ENCODE results near the gene SCO1.
A peak's percentile ranks its signal among the peaks of the same experiment; 100 is the strongest.
"Not testable (repeated sequence)": the region's sequence is repeated elsewhere in the genome, so short reads cannot be mapped to it uniquely, and the experiment has no call there.

SCO1 gene

GRCh38 chr17:10697092-10698081, at the start of gene SCO1, which contains the start of gene ADPRM:
Gene SCO1, minus strand, starts transcription at chr17:10697533. Its CDS starts 26 bp downstream, at chr17:10697507.
Gene ADPRM, plus strand, starts transcription at chr17:10697594. Its CDS starts 7,333 bp downstream, at chr17:10704927.
- H3K27ac ChIP-seq = peak within 1 kb of the TSS; percentile 95
- DNase-seq (ENCODE audit: low read depth, low spot score) = peak; percentile 59

GRCh38 chr17:10745231-10745630, 47.9 kb upstream of the SCO1 start:
- H3K27ac ChIP-seq = no peak overlapping the region

GRCh38 chr17:10744501-10745000, 47.2 kb upstream of the SCO1 start:
- H3K27ac ChIP-seq = no peak overlapping the region
- DNase-seq (ENCODE audit: low read depth, low spot score) = no peak

More at GRCh38 chr17:10745231-10745630, 47.9 kb upstream of the SCO1 start:
- DNase-seq (ENCODE audit: low read depth, low spot score) = no peak

GRCh38 chr17:10743316-10744009, 46.1 kb upstream of the SCO1 start:
- H3K27ac ChIP-seq = no peak overlapping the region
- DNase-seq (ENCODE audit: low read depth, low spot score) = no peak

GRCh38 chr17:10742431-10742830, 45.1 kb upstream of the SCO1 start:
- DNase-seq (ENCODE audit: low read depth, low spot score) = no peak
- no peak overlapping the region for H3K27ac ChIP-seq

GRCh38 chr17:10741416-10742135, 44.2 kb upstream of the SCO1 start:
- DNase-seq (ENCODE audit: low read depth, low spot score) = no peak

GRCh38 chr17:10739386-10739785, 42.1 kb upstream of the SCO1 start:
- no peak overlapping the region for H3K27ac ChIP-seq
- DNase-seq (ENCODE audit: low read depth, low spot score) = no peak

More at GRCh38 chr17:10741416-10742135, 44.2 kb upstream of the SCO1 start:
- no peak overlapping the region for H3K27ac ChIP-seq

- no peak for DNase-seq (ENCODE audit: low read depth, low spot score)
- H3K27ac ChIP-seq = no peak overlapping the region
Observed at GRCh38 chr17:10738521-10739258, 41.4 kb upstream of the SCO1 start.

GRCh38 chr17:10737736-10738135, 40.4 kb upstream of the SCO1 start:
- DNase-seq (ENCODE audit: low read depth, low spot score) = no peak
- H3K27ac ChIP-seq = no peak overlapping the region

GRCh38 chr17:10737168-10737622, 39.9 kb upstream of the SCO1 start:
- H3K27ac ChIP-seq = no peak overlapping the region
- DNase-seq (ENCODE audit: low read depth, low spot score) = peak; percentile 49

- H3K27ac ChIP-seq = no peak overlapping the region
- DNase-seq (ENCODE audit: low read depth, low spot score) = no peak
Observed at GRCh38 chr17:10735821-10736220, 38.5 kb upstream of the SCO1 start.

GRCh38 chr17:10735251-10735650, 37.9 kb upstream of the SCO1 start:
- no peak overlapping the region for H3K27ac ChIP-seq
- no peak for DNase-seq (ENCODE audit: low read depth, low spot score)

GRCh38 chr17:10733666-10734065, 36.3 kb upstream of the SCO1 start:
- DNase-seq (ENCODE audit: low read depth, low spot score) = no peak
- no peak overlapping the region for H3K27ac ChIP-seq

GRCh38 chr17:10732121-10732520, 34.8 kb upstream of the SCO1 start:
- H3K27ac ChIP-seq; DNase-seq (ENCODE audit: low read depth, low spot score): not testable (repeated sequence)

GRCh38 chr17:10731408-10731879, 34.1 kb upstream of the SCO1 start:
- no peak overlapping the region for H3K27ac ChIP-seq
- no peak for DNase-seq (ENCODE audit: low read depth, low spot score)

- not testable (repeated sequence) for DNase-seq (ENCODE audit: low read depth, low spot score); H3K27ac ChIP-seq
Observed at GRCh38 chr17:10730247-10730646, 32.9 kb upstream of the SCO1 start.

- peak; percentile 3 for DNase-seq (ENCODE audit: low read depth, low spot score)
Observed at GRCh38 chr17:10729334-10730193, 32.2 kb upstream of the SCO1 start, which contains the start of gene TMEM220. Gene TMEM220, minus strand, starts transcription at chr17:10730023. Its CDS starts 172 bp downstream, at chr17:10729851.

GRCh38 chr17:10728331-10728892, 31.1 kb upstream of the SCO1 start:
- DNase-seq (ENCODE audit: low read depth, low spot score) = no peak
- no peak overlapping the region for H3K27ac ChIP-seq

More at GRCh38 chr17:10729334-10730193, 32.2 kb upstream of the SCO1 start, which contains the start of gene TMEM220:
- H3K27ac ChIP-seq = no peak within 1 kb of the TSS

Measured in epithelial cell of prostate (primary cell).